HepG2 (cell line): ENCODE measurements around the gene ADPRM.

ENCODE experiments used
- BRCA1 ChIP-seq: sonication (generic); formaldehyde crosslinking; IDR thresholded peaks from 2 replicates; pipeline ENCODE4 v1.4.0; 2020; ENCODE audit warnings: missing genetic modification reagents
- CTCF ChIP-seq: sonication (generic); formaldehyde crosslinking; IDR thresholded peaks from 2 replicates; pipeline ENCODE4 v1.5.0; 2020; ENCODE audit warnings: mild to moderate bottlenecking, missing genetic modification reagents, moderate library complexity
- EZH2 ChIP-seq: conservative IDR thresholded peaks from 2 replicates; pipeline ENCODE4 v1.6.1; 2012; ENCODE audit warnings: mild to moderate bottlenecking, low read depth, low read length, moderate library complexity

GRCh38 chr17:10743316-10744009, 46.1 kb downstream of the ADPRM start:
- no peak for TF ChIP-seq EZH2
- TF ChIP-seq BRCA1: no peak
- no peak for TF ChIP-seq CTCF (CRISPR knock-in tag)
